Dermis blood vessel endothelial cell (primary cell): ENCODE results near the gene CEP41. TPM values are rescaled to one million over a fixed set of nuclear protein-coding genes. Genes with fewer than 3 reads are reported as not detected.

Experiments used
- DNase-seq: peaks from one replicate; pipeline ENCODE4 v3.0.0; 2010
- total RNA-seq: library from RNA; depleted of rRNA; stranded (reverse); fragments of >200 nt; gene quantifications from 2 replicates; pipeline ENCODE4 v1.2.3, GENCODE V29; 2014

The CEP41 gene
- total RNA-seq, 1 donor from 2014 or later: 12.4 TPM

DNA sequence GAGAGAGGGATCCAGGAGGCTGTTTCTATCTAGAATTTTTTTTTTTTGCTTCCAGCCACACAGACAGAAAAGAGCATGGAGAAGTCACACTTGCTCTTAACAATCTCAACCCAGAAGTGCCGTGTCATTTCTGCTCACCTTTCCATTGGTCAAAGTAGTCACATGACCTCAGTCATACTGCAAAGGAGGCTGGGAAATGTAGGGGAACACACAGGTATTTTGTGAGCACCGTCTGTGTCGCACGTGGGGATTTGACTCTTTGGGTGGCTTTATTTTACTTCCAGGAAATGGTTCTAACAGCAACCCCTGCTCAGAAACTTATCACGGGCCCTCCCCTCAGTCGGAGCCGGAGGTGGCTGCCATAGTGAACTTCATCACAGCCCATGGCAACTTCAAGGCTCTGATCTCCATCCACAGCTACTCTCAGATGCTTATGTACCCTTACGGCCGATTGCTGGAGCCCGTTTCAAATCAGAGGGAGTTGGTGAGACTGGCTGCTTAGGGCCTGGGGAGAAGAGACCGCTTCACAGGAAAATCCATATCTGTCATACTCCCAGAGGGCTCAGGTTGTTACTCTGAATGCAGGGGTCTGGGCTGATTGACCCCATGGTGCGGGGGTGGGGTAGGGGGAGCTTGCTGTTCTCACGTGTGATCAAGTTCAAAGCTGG lies 73.6 kb downstream of the CEP41 start:
- no peak for DNase-seq

GRCh38 chr7:130366564-130366963 lies 74.3 kb downstream of the CEP41 start:
- DNase-seq: no peak

- DNase-seq: no peak
Measured at GRCh38 chr7:130365511-130366441, 75.0 kb downstream of the CEP41 start.

- DNase-seq: no peak
Measured at GRCh38 chr7:130365088-130365487, 75.7 kb downstream of the CEP41 start.

DNA sequence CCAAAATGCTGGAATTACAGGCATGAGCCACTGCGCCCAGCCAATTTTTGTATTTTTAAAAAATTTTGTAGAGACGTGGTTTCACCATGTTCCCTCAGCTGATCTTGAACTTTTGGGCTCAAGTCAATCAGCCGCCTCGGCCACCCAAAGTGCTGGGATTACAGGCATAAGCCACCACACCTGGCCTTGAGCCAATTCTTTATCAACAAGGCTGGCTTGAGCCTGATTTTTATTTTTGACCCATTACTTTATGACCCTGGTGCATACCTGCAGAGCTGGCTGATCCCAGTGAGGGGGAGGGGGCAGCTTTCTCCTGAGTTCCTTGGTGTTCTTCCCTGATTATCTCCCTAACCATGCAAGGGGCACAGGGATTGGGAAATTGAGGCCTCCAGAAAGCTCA lies 76.4 kb downstream of the CEP41 start:
- no peak for DNase-seq

DNA sequence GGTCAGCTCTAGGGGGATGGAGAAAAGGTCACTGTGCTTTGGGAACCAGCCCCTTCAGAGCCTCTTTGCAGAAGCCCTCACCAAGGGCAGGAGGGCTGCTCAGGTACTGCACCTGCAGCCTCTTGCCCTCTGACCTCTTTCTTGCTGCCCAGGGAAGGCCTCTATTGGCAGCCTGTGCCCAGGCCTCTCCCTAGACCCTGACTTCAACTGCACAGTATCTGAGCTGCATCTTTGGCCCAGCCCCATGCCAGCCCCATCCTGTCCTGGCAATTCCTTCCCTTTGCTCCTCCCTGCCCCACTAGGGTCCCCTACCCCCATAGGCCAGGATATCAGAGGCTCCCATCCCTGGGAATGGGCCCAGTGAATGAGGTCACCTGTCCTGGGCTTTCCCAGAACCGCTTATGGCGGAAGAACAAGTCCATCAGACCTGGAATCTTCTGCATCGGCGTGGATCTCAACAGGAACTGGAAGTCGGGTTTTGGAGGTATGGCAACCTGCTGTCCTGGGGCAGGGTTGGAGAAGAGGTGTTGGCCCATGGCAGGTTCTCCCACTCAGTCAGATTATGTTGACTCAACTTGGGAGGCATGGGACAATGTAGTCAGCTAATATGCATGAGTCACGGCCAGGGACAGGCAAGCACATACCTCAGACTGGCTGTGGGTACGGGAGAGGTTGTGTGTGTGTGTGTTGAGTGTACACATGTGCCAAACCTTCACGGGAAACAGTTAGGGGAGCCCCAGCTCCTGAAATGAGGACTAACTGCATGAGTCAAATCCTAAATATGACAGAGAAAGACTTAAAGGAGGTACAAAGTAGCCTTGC lies 77.6 kb downstream of the CEP41 start:
- peak; percentile 55 for DNase-seq

DNA sequence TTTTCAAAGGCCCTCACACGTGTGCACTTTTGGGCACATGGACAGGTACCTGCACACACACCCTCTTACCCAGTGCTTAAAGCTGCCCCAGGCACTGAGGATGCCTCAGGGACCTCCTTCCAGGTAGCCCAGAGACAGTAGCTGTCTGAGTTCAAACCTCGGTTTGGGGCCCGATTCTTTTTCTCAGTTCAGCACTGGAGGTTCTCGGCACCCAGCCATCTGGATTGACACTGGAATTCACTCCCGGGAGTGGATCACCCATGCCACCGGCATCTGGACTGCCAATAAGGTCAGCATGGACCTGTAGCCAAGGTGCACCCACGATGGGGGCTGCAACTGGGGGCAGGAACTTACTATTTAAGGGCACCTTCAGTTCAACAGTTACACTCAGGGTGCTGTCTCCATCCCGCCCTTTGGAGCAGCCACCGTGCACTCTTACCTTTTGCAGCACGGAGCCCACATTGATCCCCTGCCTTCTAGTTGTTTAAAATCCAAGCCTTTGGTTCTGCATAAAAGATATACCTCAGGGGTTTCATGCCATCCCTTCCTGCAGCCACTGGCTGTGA lies 78.5 kb downstream of the CEP41 start:
- no peak for DNase-seq

GRCh38 chr7:130361681-130362080 lies 79.1 kb downstream of the CEP41 start:
- no peak for DNase-seq

DNA sequence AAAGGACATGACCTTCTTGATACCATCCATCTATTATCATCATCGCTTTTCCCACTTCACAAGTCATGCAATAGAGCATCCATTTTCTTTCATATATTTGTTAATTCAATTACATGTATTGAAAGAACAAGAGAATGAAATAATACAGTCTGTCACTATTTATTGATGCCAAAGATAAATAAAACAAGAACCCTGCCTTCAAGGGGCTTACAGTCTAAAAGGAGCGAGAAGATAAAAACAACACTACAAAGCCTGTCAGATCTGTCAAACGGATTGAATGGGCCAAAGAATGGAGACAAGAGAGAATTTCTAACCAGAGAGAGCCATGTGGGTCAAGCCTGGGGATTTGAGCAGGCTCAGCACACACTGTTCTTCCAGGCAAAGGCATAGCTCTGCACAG lies 80.3 kb downstream of the CEP41 start:
- no peak for DNase-seq

GRCh38 chr7:130359276-130359857 lies 81.4 kb downstream of the CEP41 start:
- DNase-seq: no peak

- no peak for DNase-seq
Measured at GRCh38 chr7:130358471-130358870, 82.3 kb downstream of the CEP41 start.

- DNase-seq: peak; percentile 47
Measured at GRCh38 chr7:130356876-130357611, 83.8 kb downstream of the CEP41 start.

DNA sequence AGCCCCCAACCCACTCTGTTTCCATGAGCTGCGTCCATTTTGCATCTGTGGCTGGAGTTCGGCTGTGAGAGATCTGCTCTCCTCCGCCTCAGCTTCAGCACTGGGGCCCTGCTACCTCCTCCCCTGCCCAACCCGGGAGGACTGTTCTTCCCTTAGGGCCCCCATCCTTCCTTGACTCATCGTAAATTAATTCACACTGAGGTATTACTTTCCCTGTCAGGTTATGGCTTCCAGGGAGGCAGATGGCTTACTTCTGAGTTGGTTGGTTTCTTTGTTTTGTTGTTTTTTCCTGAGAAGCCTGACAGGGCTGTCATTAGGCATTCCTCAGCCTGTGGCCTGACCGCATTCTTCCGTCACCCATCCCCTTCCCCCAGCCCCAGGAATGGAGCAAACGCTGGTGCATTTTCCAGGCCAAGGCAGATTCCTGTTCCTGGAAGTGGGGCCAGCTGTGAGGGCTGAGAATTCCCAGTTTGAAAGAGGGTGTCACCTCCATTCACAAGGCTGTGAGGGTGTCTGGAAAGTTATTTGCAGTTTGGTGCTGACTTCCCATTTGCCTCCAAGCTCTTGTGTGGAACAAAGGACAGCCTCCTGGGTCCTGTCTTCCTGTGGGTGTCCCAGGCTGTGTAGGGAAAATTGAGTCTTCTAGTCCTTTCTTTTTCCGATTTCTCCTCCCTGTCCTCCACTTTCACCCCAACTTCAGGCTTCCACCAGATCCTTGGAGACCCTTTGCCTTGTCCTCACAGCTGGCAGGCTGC lies 84.5 kb downstream of the CEP41 start:
- DNase-seq: peak; percentile 48

- no peak for DNase-seq
Measured at GRCh38 chr7:130353196-130353595, 87.6 kb downstream of the CEP41 start.

DNA sequence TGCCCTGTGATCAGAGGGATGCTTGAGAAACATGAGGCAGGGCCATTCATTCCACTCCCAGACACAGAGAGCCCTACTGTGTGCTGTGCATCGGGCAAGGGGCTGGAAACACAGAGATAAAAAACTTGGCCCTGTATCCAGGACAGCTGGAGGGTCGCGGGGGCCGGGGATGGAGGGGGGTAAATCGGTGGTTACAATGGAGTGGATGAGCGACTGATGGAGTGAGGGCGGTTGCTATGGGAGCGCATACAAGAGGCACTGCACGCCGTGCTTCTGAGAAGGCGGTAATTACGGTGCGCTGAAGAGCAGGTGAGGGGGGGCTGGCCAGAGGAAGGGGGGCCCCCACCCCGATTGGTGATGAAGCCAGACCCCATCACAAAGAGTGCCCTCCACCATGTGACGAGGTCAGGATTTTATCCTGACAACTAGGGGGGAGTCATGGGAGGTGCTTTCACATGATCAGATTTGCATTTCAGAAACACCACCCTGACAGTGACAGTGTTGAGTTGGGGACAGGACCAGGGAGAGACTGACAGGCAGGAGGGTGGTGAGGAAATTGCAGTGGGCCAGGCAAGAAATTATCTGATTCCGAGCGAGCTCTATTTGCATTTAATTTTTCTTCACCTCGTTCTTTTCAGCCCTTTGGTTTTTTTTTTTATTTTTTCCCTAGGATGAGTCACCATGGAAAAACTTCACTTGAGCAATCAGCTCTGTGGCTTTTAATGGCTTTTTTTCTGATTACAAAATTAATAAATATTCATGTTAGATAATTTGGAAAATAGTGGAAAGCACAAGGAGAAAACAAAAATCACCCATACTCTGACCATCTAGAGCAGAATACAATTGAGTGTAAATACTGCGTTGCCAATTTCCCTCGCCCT lies 88.4 kb downstream of the CEP41 start:
- peak; percentile 39 for DNase-seq

DNA sequence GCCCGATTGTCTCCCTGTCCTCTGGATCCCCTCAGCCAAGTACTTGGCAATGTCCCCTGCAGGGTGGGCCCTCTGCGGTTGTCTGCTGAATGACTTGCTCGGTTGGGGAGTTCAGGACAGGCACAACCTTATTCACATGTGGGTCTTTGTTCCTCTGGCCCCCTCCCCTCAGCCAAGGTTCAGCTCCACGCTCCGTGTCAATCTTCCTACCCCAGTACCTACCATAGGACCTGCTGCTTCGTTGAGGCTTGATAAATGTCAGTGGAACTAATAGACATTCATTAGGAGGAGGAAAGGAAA lies 89.1 kb downstream of the CEP41 start:
- DNase-seq: no peak

DNA sequence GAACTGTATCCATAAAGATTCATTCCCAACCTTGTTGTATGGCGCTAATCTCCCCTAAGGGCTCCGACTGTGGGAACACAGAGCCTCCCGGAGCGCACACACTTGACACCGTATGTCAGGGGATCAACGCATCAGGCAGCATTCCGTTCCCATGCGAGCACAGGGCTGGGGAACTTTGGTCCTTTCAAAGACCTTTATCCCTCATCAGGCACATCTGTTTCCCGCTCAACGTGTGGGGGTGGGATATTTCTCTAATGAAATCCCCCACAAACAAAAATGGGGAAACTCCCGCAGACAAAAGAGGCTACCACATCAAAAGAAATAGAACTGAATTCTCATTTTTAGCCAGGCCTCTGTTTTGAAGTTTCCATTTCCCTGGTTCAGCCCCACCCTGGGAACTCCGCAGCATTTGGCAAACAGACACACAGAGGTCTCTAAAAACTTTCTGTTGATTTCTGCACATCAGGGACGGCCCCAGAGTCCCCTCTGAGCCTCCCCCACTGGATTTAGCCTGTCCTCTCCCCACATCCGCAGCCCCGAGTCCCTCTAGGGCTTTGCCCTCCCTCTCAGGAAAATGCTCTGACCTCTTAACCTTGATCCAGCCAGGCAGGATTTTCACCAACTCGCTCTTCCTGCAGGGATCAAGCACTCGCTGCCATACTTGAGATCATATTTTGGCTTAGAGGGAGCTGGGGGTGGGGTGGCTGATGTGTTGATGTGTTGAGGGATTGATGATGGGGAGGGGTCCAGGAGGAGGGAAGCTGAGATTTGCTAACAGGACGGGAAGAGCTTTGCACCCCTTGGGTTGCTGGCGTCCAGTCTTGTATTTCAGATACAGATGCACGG lies 89.6 kb downstream of the CEP41 start:
- DNase-seq: peak; percentile 21

- no peak for DNase-seq
Measured at GRCh38 chr7:130349911-130350782, 90.7 kb downstream of the CEP41 start.
